ENCODE data around the gene CCDC39.
A peak's percentile ranks its signal among the peaks of the same experiment; 100 is the strongest.

DNA sequence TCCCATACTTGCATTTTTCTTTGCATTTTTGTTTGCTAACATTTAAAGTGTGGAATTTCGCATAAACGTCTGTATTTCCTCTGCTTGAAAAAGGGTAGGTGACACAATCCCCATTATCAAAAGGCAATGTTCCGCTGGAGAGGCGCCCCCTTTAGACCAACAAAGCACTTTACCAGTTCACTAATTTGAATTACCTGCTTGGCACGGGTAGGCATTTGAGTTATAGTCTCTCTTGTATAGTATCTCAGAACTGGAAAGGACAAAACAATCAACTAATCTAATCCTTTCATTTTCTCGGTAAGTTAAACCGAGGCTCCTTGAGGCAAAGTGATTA lies 775 bp upstream of the CCDC39 start:
- TF ChIP-seq, protein P1, sequence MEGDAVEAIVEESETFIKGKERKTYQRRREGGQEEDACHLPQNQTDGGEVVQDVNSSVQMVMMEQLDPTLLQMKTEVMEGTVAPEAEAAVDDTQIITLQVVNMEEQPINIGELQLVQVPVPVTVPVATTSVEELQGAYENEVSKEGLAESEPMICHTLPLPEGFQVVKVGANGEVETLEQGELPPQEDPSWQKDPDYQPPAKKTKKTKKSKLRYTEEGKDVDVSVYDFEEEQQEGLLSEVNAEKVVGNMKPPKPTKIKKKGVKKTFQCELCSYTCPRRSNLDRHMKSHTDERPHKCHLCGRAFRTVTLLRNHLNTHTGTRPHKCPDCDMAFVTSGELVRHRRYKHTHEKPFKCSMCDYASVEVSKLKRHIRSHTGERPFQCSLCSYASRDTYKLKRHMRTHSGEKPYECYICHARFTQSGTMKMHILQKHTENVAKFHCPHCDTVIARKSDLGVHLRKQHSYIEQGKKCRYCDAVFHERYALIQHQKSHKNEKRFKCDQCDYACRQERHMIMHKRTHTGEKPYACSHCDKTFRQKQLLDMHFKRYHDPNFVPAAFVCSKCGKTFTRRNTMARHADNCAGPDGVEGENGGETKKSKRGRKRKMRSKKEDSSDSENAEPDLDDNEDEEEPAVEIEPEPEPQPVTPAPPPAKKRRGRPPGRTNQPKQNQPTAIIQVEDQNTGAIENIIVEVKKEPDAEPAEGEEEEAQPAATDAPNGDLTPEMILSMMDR (conservative IDR thresholded peaks at IDR 0.05; ENCODE audit: low read depth, low read length) = peak; percentile 38
- TF ChIP-seq USF2 (IDR thresholded peaks at IDR 0.05; ENCODE audit: low read depth, low read length) (no peak), POLR2A (IDR thresholded peaks at IDR 0.05; ENCODE audit: low read depth, low read length) (no peak), SMC3 (IDR thresholded peaks at IDR 0.05; ENCODE audit: low read depth, low read length) (no peak), CHD1 (IDR thresholded peaks at IDR 0.05; ENCODE audit: low read depth, low read length) (no peak), FOS (IDR thresholded peaks at IDR 0.05; ENCODE audit: low read depth, low read length) (no peak), RFX5 (IDR thresholded peaks at IDR 0.05; ENCODE audit: low read depth, low read length) (no peak), CEBPB (IDR thresholded peaks at IDR 0.05; ENCODE audit: low read depth, low read length) (no peak)
